Sigmoid colon (tissue), 7 donors: ENCODE data around the gene BEST1. TPM values are rescaled to one million over a fixed set of nuclear protein-coding genes. Genes with fewer than 3 reads are reported as not detected.

ENCODE experiments used
- DNase-seq: peaks from one replicate; pipeline ENCODE4 v3.0.0-alpha.2; 2019
- H3K27ac ChIP-seq, 4 donors: fragments of 200-600 bp; sonication (generic); one replicate each; pipeline ENCODE4 v1.5.1; 2016 to 2019; ENCODE audit warnings: mild to moderate bottlenecking in 1 of 4
- H3K27me3 ChIP-seq, 3 donors: fragments of 200-600 bp; sonication (generic); one replicate each; pipeline ENCODE4 v1.5.1; 2019; ENCODE audit warnings: mild to moderate bottlenecking in 1 of 3
- H3K36me3 ChIP-seq, 4 donors: fragments of 200-600 bp; sonication (generic); one replicate each; pipeline ENCODE4 v1.5.1; 2016 to 2019
- H3K4me1 ChIP-seq, 4 donors: fragments of 200-600 bp; sonication (generic); one replicate each; pipeline ENCODE4 v1.5.1; 2017 to 2019
- H3K4me3 ChIP-seq, 4 donors: fragments of 200-600 bp; sonication (generic); one replicate each; pipeline ENCODE4 v1.5.1; 2017 to 2019; ENCODE audit warnings: mild to moderate bottlenecking in 2 of 4, moderate library complexity in 1 of 4
- H3K9me3 ChIP-seq, 4 donors: fragments of 200-600 bp in 3 of 4; sonication (generic) in 3 of 4; one replicate each; pipeline versions ENCODE4 v1.5.1 to v1.6.1; 2013 to 2019
- EP300 ChIP-seq, 4 donors: sonication (generic); formaldehyde crosslinking; IDR thresholded peaks; one replicate each; pipeline ENCODE4 v1.6.1; 2017; ENCODE audit warnings: antibody characterized with exemption in 4 of 4
- POLR2A ChIP-seq, 2 donors: fragments of 450-650 bp; IDR thresholded peaks; one replicate each; pipeline ENCODE4 v1.6.1; 2016; ENCODE audit warnings: antibody characterized with exemption in 2 of 2, mild to moderate bottlenecking in 2 of 2, moderate library complexity in 2 of 2
- POLR2AphosphoS5 ChIP-seq, 4 donors: sonication (generic); formaldehyde crosslinking; IDR thresholded peaks; one replicate each; pipeline ENCODE4 v1.6.1; 2017; ENCODE audit warnings: antibody characterized with exemption in 4 of 4
- WGBS, 2 donors: extraction: QIAGEN DNeasy Blood & Tissue Kit; methylation state at CpG; one replicate each; pipeline ENCODE4 v1.1.7; 2013; 5-methylcytosine and 5-hydroxymethylcytosine counted together
- intact Hi-C: fragments of 100-400 bp; cut with DNase I; formaldehyde crosslinking; loops from one replicate; pipeline ENCODE4 v1.15.1; 2023
- polyA plus RNA-seq, 3 donors: library from polyadenylated mRNA; stranded (reverse); fragments of 200-250 nt; gene quantifications; one replicate each; pipeline ENCODE4 v1.2.3, GENCODE V29; 2013
- total RNA-seq, 4 donors: library from RNA; depleted of rRNA; stranded (reverse); fragments of >200 nt; gene quantifications; one replicate each; pipeline ENCODE4 v1.1.0, GENCODE V29; 2016
- TF ChIP-seq, protein P1 (sequence below), 4 experiments: fragments of 450-650 bp in 3 of 4; fragments of 200-600 bp in 1 of 4; IDR thresholded peaks; one replicate each; pipeline ENCODE4 v1.5.1; 2016 to 2019; ENCODE audit warnings: antibody characterized with exemption in 4 of 4, mild to moderate bottlenecking in 3 of 4, moderate library complexity in 2 of 4
- donor health status: healthy with polysubstance abuse.
- donor health status: Bipolar disorder and iron deficiency.
- donor health status: healthy.

The BEST1 gene
- total and polyA plus RNA-seq, 7 donors, result 0.83 to 9.6 (median 4.3) TPM

- Histone ChIP-seq H3K4me3 (peak within 1 kb of the TSS; percentile 83 to 97 (median 90)), H3K4me1 (peaks cover 0 to 77% (median 76%) of the 10 kb centered on the region in 4 donors), H3K36me3 (peaks cover 15 to 38% (median 23%) of the 10 kb centered on the region in 4 donors), H3K27me3 (no peaks in the 10 kb centered on the region), H3K9me3 (no peaks in the 10 kb centered on the region), H3K27ac (peak within 1 kb of the TSS; percentile 99 to 100 (median 100))
- 2 to 3% methylated on average over 93 of the region's 93 CpGs for WGBS, 2 donors
- TF ChIP-seq POLR2AphosphoS5 (IDR thresholded peaks at IDR 0.05) (peak; percentile 98 to 100 (median 100)), POLR2A (IDR thresholded peaks at IDR 0.05) (peak; percentile 96 to 97), EP300 (IDR thresholded peaks at IDR 0.05) (peak in 1 of 4 donors; percentile 32)
- TF ChIP-seq, protein P1, sequence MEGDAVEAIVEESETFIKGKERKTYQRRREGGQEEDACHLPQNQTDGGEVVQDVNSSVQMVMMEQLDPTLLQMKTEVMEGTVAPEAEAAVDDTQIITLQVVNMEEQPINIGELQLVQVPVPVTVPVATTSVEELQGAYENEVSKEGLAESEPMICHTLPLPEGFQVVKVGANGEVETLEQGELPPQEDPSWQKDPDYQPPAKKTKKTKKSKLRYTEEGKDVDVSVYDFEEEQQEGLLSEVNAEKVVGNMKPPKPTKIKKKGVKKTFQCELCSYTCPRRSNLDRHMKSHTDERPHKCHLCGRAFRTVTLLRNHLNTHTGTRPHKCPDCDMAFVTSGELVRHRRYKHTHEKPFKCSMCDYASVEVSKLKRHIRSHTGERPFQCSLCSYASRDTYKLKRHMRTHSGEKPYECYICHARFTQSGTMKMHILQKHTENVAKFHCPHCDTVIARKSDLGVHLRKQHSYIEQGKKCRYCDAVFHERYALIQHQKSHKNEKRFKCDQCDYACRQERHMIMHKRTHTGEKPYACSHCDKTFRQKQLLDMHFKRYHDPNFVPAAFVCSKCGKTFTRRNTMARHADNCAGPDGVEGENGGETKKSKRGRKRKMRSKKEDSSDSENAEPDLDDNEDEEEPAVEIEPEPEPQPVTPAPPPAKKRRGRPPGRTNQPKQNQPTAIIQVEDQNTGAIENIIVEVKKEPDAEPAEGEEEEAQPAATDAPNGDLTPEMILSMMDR (IDR thresholded peaks at IDR 0.05), result no peak
- intact Hi-C loops, result loop anchor here (5.0 kb wide), 1 partner anchor 75 kb away; the partner anchor contains the start of gene FADS3
- peak; percentile 97 for DNase-seq
Measured at GRCh38 chr11:61967116-61967923, 17.2 kb downstream of the BEST1 start, which contains the start of gene FTH1. Gene FTH1 (minus strand): TSS chr11:61967634. CDS start chr11:61967425, 209 bp downstream.

DNA sequence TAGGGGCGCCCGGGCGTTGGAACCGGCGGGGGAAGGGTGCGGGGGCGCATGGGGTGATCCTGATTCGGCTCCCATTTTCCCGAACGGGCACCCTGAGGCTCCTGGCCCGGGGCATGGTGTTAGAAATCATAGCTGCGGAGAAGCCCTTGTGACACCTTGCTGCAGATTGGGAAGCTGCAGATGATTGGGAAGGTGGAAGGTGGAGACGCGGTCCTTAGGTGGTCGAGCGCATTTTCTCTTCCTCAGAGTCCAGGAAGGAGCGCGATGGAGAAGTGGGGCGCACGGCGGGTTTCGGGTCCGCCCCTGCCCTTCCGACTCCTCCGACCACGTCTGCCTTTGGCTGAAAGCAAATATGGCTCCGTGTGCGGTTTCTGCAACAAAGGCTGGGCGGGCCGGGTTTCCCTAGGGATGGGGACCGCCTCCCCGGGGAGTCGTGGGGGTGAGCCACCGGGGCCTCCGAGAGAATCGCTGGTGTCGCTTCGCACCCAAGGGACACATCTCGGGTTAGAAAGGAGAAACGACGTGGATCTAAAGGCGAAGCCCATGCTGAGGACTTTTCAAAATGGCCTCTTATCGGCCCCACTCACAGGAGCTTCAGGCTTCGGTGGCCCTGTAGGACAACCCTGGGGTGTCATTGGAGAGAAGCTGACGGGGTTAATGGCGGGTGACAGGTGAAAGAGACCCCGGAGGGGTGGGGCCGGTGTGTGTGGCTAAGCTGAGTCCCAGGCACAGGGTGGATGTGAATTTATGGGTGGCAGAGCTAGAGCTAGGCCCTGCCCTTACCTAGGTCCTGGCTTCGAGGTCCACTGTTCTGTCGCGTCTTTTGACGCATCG is 18.0 kb downstream of the BEST1 start:
- WGBS, 2 donors, result 6 to 9% methylated on average over 53 of the region's 53 CpGs
- peaks cover 0 to 77% (median 76%) of the 10 kb centered on the region in 4 donors for H3K4me1 ChIP-seq
- H3K4me3 ChIP-seq, result peak overlapping the region; percentile 83 to 97 (median 90)
- no peaks in the 10 kb centered on the region for H3K9me3 ChIP-seq
- no peaks in the 10 kb centered on the region for H3K27me3 ChIP-seq
- H3K36me3 ChIP-seq, result peaks cover 11 to 31% (median 21%) of the 10 kb centered on the region in 4 donors
- intact Hi-C loops, result loop anchor here (5.0 kb wide), 1 partner anchor 76 kb away; the partner anchor contains the start of gene FADS3
- peak; percentile 76 for DNase-seq
- peak overlapping the region; percentile 99 to 100 (median 100) for H3K27ac ChIP-seq
- TF ChIP-seq EP300 (IDR thresholded peaks at IDR 0.05) (no peak), POLR2AphosphoS5 (IDR thresholded peaks at IDR 0.05) (no peak), POLR2A (IDR thresholded peaks at IDR 0.05) (no peak)
- TF ChIP-seq, protein P1 (IDR thresholded peaks at IDR 0.05), result no peak

DNA sequence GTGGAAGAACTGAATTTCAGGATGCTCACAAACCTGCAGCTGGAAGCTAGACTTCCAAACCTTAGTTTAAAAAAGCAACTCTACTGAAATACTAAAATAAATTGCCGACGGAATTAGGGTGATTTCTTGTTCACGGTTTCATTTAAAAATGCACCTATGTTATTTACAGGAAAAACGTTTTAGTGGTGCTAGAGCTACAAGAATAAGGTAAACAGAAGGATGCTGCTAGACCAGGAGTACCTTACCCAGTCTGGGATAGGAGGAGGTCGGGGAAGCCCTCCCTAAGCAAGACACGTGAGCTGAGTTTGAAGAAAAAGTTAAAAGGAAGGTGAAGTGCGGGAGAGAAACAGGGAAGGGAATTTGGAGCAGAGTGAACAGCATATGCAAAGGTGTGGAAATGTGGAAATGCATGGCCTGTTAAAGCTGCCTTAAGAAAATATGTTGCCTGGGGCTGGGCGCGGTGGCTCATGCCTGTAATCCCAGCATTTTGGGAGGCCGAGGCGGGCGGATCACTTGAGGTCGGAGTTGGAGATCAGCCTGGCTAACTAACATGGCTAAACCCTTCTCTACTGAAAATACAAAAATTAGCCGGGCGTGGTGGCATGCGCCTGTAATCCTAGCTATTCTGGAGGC is 18.7 kb downstream of the BEST1 start:
- WGBS, 2 donors, result 82 to 90% methylated on average over 16 of the region's 16 CpGs
- Histone ChIP-seq H3K36me3 (peaks cover 4 to 24% (median 15%) of the 10 kb centered on the region in 4 donors), H3K9me3 (no peaks in the 10 kb centered on the region), H3K27me3 (no peaks in the 10 kb centered on the region), H3K4me1 (peaks cover 0 to 77% (median 76%) of the 10 kb centered on the region in 4 donors), H3K4me3 (peak overlapping the region; percentile 83 to 97 (median 90)), H3K27ac (peak overlapping the region; percentile 99 to 100 (median 100))
- intact Hi-C loops, result loop anchor here (5.0 kb wide), 1 partner anchor 77 kb away; the partner anchor contains the start of gene FADS3
- TF ChIP-seq POLR2AphosphoS5 (IDR thresholded peaks at IDR 0.05), result no peak
- TF ChIP-seq POLR2A (IDR thresholded peaks at IDR 0.05), result no peak
- TF ChIP-seq, protein P1 (IDR thresholded peaks at IDR 0.05), result no peak
- no peak for TF ChIP-seq EP300 (IDR thresholded peaks at IDR 0.05)
- peak; percentile 62 for DNase-seq

- H3K4me1 ChIP-seq, result peaks cover 0 to 74% (median 72%) of the 10 kb centered on the region in 4 donors
- no peak for TF ChIP-seq POLR2AphosphoS5 (IDR thresholded peaks at IDR 0.05)
- TF ChIP-seq EP300 (IDR thresholded peaks at IDR 0.05), result no peak
- TF ChIP-seq, protein P1 (IDR thresholded peaks at IDR 0.05), result no peak
- TF ChIP-seq POLR2A (IDR thresholded peaks at IDR 0.05), result no peak
- H3K9me3 ChIP-seq, result no peaks in the 10 kb centered on the region
- peak overlapping the region; percentile 99 to 100 (median 100) for H3K27ac ChIP-seq
- no peak overlapping the region for H3K4me3 ChIP-seq
- WGBS, 2 donors, result 85 to 91% methylated on average over 7 of the region's 7 CpGs
- no peaks in the 10 kb centered on the region for H3K27me3 ChIP-seq
- no peak for DNase-seq
- intact Hi-C loops, result loop anchor here (5.0 kb wide), 1 partner anchor 77 kb away; the partner anchor contains the start of gene FADS3
- H3K36me3 ChIP-seq, result peaks cover 0 to 19% (median 10%) of the 10 kb centered on the region in 4 donors
Measured at GRCh38 chr11:61969391-61969758, 19.2 kb downstream of the BEST1 start.
